Prostate gland (tissue), 2 donors: ENCODE results near the gene PTPRT. TPM values are rescaled to one million over a fixed set of nuclear protein-coding genes. Genes with fewer than 3 reads are reported as not detected.

Source experiments
- DNase-seq: peaks from one replicate; pipeline ENCODE4 v3.0.0-alpha.2; 2019; ENCODE audit warnings: low spot score
- H3K27ac ChIP-seq, 2 donors: fragments of 200-600 bp; sonication (generic); 2 replicates each; pipeline ENCODE4 v1.5.1; 2017 to 2019
- H3K27me3 ChIP-seq: fragments of 200-600 bp; sonication (generic); replicated peaks from 2 replicates; pipeline ENCODE4 v1.5.1; 2019; ENCODE audit not compliant: insufficient read depth
- H3K36me3 ChIP-seq, 2 donors: fragments of 200-600 bp; sonication (generic); 1 replicate in 1 of 2; 2 replicates in 1 of 2; pipeline versions ENCODE4 v1.5.1 to v1.8.1; 2017 to 2019
- H3K4me1 ChIP-seq: fragments of 200-600 bp; sonication (generic); replicated peaks from 2 replicates; pipeline ENCODE4 v1.5.1; 2019
- H3K4me3 ChIP-seq, 2 donors: fragments of 200-600 bp; sonication (generic); 2 replicates each; pipeline ENCODE4 v1.5.1; 2017 to 2019
- H3K9me3 ChIP-seq: fragments of 200-600 bp; sonication (generic); 2 replicates; pipeline ENCODE4 v1.5.1; 2017
- POLR2A ChIP-seq: fragments of 450-650 bp; IDR thresholded peaks from one replicate; pipeline ENCODE4 v1.6.1; 2016; ENCODE audit warnings: antibody characterized with exemption, mild to moderate bottlenecking
- POLR2AphosphoS5 ChIP-seq: sonication (generic); formaldehyde crosslinking; IDR thresholded peaks from one replicate; pipeline ENCODE4 v1.6.1; 2017; ENCODE audit warnings: antibody characterized with exemption
- WGBS: methylation state at CpG from one replicate; pipeline ENCODE4 v1.1.5; 2018; 5-methylcytosine and 5-hydroxymethylcytosine counted together
- intact Hi-C: fragments of 100-400 bp; cut with DNase I; formaldehyde crosslinking; loops from one replicate; pipeline ENCODE4 v1.14.2; 2022
- total RNA-seq, 2 donors: library from RNA; depleted of rRNA; stranded (reverse); fragments of >200 nt; gene quantifications; one replicate each; pipeline ENCODE4 v1.1.0, GENCODE V29; 2016
- TF ChIP-seq, protein P1 (sequence below), 4 experiments: fragments of 200-600 bp in 2 of 4; fragments of 450-650 bp in 2 of 4; sonication (generic) in 2 of 4; IDR thresholded peaks; 1 replicate in 3 of 4; 2 replicates in 1 of 4; pipeline ENCODE4 v1.5.1; 2016 to 2019; ENCODE audit warnings: antibody characterized with exemption in 4 of 4, mild to moderate bottlenecking in 2 of 4, moderate library complexity in 2 of 4

Gene PTPRT
- total RNA-seq, 2 donors from 2014 or later: 1.5 to 3.5 TPM

- Histone ChIP-seq H3K4me1 (no peaks in the 10 kb centered on the region), H3K4me3 (no peak overlapping the region), H3K36me3 (no peaks in the 10 kb centered on the region), H3K27ac (no peak overlapping the region), H3K27me3 (no peaks in the 10 kb centered on the region), H3K9me3 (no peaks in the 10 kb centered on the region)
- intact Hi-C loops: no loop called here
- TF ChIP-seq POLR2A (no peak), POLR2AphosphoS5 (no peak)
- TF ChIP-seq, protein P1, sequence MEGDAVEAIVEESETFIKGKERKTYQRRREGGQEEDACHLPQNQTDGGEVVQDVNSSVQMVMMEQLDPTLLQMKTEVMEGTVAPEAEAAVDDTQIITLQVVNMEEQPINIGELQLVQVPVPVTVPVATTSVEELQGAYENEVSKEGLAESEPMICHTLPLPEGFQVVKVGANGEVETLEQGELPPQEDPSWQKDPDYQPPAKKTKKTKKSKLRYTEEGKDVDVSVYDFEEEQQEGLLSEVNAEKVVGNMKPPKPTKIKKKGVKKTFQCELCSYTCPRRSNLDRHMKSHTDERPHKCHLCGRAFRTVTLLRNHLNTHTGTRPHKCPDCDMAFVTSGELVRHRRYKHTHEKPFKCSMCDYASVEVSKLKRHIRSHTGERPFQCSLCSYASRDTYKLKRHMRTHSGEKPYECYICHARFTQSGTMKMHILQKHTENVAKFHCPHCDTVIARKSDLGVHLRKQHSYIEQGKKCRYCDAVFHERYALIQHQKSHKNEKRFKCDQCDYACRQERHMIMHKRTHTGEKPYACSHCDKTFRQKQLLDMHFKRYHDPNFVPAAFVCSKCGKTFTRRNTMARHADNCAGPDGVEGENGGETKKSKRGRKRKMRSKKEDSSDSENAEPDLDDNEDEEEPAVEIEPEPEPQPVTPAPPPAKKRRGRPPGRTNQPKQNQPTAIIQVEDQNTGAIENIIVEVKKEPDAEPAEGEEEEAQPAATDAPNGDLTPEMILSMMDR (IDR thresholded peaks at IDR 0.05): no peak
- no peak for DNase-seq
- WGBS: 57% methylated on average over 3 of the region's 3 CpGs
Measured at GRCh38 chr20:42516692-42517091, 673.0 kb downstream of the PTPRT start.

DNA sequence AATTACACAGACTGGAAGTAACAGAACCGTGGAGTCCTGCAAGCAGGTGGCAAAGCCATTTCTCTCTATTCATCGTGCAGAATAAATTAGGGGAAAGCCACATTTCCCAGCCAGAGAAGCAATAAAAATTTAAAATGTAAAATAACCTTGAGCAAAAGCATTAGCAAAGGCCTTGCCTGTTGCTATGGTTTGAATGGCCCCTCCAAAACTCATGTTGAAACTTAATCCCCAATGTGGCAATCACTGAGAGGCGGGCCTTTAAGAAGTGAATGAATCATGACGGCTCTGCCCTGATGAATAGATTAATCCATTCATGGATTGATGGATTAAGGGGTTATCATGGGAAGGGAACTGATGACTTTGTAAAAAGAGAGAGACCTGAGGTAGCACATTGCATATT is 679.0 kb downstream of the PTPRT start:
- no peaks in the 10 kb centered on the region for H3K4me1 ChIP-seq
- TF ChIP-seq POLR2A (no peak), POLR2AphosphoS5 (no peak)
- TF ChIP-seq, protein P1 (IDR thresholded peaks at IDR 0.05): no peak
- H3K27ac ChIP-seq: no peak overlapping the region
- WGBS: 72% methylated on average over 4 of the region's 4 CpGs
- no peaks in the 10 kb centered on the region for H3K9me3 ChIP-seq
- H3K4me3 ChIP-seq: no peak overlapping the region
- DNase-seq: no peak
- no peaks in the 10 kb centered on the region for H3K36me3 ChIP-seq
- H3K27me3 ChIP-seq: no peaks in the 10 kb centered on the region
- intact Hi-C loops: no loop called here

DNA sequence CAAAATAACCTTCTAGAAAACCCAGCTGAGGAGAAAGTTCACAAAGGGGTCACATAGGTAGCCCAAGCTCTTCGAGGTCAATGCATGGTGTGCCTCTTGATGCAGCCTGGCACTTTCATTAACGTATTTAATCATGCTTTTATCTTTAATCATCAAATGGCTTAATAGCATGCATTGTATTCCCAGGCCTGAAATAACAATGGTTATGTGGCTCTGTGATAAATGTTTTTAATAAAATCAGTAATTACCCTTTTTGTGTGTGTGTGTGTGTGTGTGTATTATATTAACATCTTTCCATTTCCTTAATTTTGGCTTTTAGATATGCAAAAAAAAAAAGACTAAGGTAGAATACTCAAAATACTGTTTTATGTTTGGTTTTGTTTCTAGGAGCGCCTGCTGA is 681.8 kb downstream of the PTPRT start:
- Histone ChIP-seq H3K27me3 (no peaks in the 10 kb centered on the region), H3K27ac (no peak overlapping the region), H3K36me3 (no peaks in the 10 kb centered on the region), H3K4me1 (no peaks in the 10 kb centered on the region), H3K4me3 (no peak overlapping the region), H3K9me3 (no peaks in the 10 kb centered on the region)
- WGBS: 60% methylated on average over 3 of the region's 3 CpGs
- TF ChIP-seq POLR2AphosphoS5 (no peak), POLR2A (no peak)
- TF ChIP-seq, protein P1 (IDR thresholded peaks at IDR 0.05): no peak
- intact Hi-C loops: no loop called here
- DNase-seq: no peak

DNA sequence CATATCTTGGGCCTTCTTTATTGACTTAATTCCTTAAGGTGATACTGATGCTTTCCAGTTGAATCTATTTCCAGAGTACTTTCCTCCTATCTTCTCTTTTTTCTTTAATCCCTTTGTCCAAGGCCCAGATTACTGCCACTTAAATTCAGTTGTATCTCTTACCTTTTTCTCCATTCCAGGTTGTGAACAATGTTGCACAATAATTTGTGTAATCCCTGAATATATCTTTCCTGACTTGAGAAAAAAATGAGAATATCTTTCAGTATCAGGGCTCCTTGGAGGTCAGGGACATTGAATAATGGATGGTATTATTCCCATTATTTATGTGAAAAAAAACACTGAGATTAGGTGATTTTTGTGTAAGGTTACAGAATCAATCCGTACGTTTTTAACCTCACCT is 683.3 kb downstream of the PTPRT start:
- Histone ChIP-seq H3K36me3 (no peaks in the 10 kb centered on the region), H3K4me3 (no peak overlapping the region), H3K27ac (no peak overlapping the region), H3K27me3 (no peaks in the 10 kb centered on the region), H3K4me1 (no peaks in the 10 kb centered on the region), H3K9me3 (no peaks in the 10 kb centered on the region)
- DNase-seq: no peak
- 96% methylated on average over 2 of the region's 2 CpGs for WGBS
- TF ChIP-seq, protein P1 (IDR thresholded peaks at IDR 0.05): no peak
- TF ChIP-seq POLR2A (no peak), POLR2AphosphoS5 (no peak)
- intact Hi-C loops: no loop called here

GRCh38 chr20:42502591-42502990 is 687.1 kb downstream of the PTPRT start:
- no peaks in the 10 kb centered on the region for H3K9me3 ChIP-seq
- H3K27me3 ChIP-seq: no peaks in the 10 kb centered on the region
- H3K4me1 ChIP-seq: no peaks in the 10 kb centered on the region
- intact Hi-C loops: no loop called here
- H3K27ac ChIP-seq: no peak overlapping the region
- no peak overlapping the region for H3K4me3 ChIP-seq
- DNase-seq: no peak
- no peaks in the 10 kb centered on the region for H3K36me3 ChIP-seq
- no peak for TF ChIP-seq POLR2A
